GM12878 (cell line): ENCODE data around the gene SINHCAF.

Experiments used
- BCLAF1 ChIP-seq: fragments of 450-650 bp; IDR thresholded peaks from 2 replicates; pipeline ENCODE4 v1.6.1; 2017; ENCODE audit warnings: antibody characterized with exemption, mild to moderate bottlenecking, moderate library complexity
- CEBPB ChIP-seq, 2 experiments: fragments of 150-350 bp in 1 of 2; IDR thresholded peaks; 2 replicates each; pipeline ENCODE4 v1.6.1; 2012 to 2014; ENCODE audit warnings: low read depth in 2 of 2, low read length in 2 of 2, borderline replicate concordance in 1 of 2, inconsistent platforms in 1 of 2
- CHD2 ChIP-seq: IDR thresholded peaks from 2 replicates; pipeline ENCODE4 v1.6.1; 2011; ENCODE audit warnings: low read depth, low read length, improper control_type of control experiment, borderline replicate concordance
- CTCF ChIP-seq, 3 experiments: IDR thresholded peaks in 2 of 3; conservative IDR thresholded peaks in 1 of 3; 2 replicates each; pipeline ENCODE4 v1.5.1; 2011; ENCODE audit warnings: low read depth in 3 of 3, low read length in 3 of 3, mild to moderate bottlenecking in 3 of 3, control low read depth in 2 of 3, moderate library complexity in 2 of 3, inconsistent platforms in 1 of 3, mixed read lengths in 1 of 3; ENCODE audit not compliant: control insufficient read depth in 2 of 3, insufficient read depth in 1 of 3; ENCODE audit errors: extremely low read depth in 1 of 3
- FOXK2 ChIP-seq: fragments of 450-650 bp; IDR thresholded peaks from 2 replicates; pipeline ENCODE4 v1.6.1; 2017; ENCODE audit warnings: mild to moderate bottlenecking, moderate library complexity
- GABPA ChIP-seq: IDR thresholded peaks from 2 replicates; pipeline ENCODE4 v1.6.1; 2014; ENCODE audit warnings: antibody characterized with exemption, low read depth, mild to moderate bottlenecking, inconsistent platforms
- NFIC ChIP-seq: IDR thresholded peaks from 2 replicates; pipeline ENCODE4 v1.6.1; 2012; ENCODE audit warnings: low read depth, mild to moderate bottlenecking, inconsistent platforms, low read length, moderate library complexity
- POLR2A ChIP-seq: IDR thresholded peaks from 2 replicates; pipeline ENCODE4 v1.6.1; 2011; ENCODE audit warnings: low read depth, mild to moderate bottlenecking, low read length
- REST ChIP-seq: IDR thresholded peaks from 2 replicates; pipeline ENCODE4 v1.6.1; 2012; ENCODE audit warnings: mild to moderate bottlenecking, low read depth, low read length
- SMC3 ChIP-seq: IDR thresholded peaks from 2 replicates; pipeline ENCODE4 v1.6.1; 2011; ENCODE audit warnings: low read length, improper control_type of control experiment, borderline replicate concordance
- STAT3 ChIP-seq: IDR thresholded peaks from 2 replicates; pipeline ENCODE4 v1.6.1; 2011; ENCODE audit warnings: low read depth, low read length, improper control_type of control experiment
- ZBTB11 ChIP-seq: fragments of 450-650 bp; formaldehyde crosslinking; IDR thresholded peaks from 2 replicates; pipeline ENCODE4 v1.5.0; 2022; ENCODE audit warnings: mild to moderate bottlenecking, missing genetic modification characterization
- ZNF24 ChIP-seq: fragments of 450-650 bp; IDR thresholded peaks from 2 replicates; pipeline ENCODE4 v1.6.1; 2017; ENCODE audit warnings: antibody characterized with exemption, mild to moderate bottlenecking

GRCh38 chr12:31324845-31325523 lies 966 bp downstream of the SINHCAF start:
- TF ChIP-seq CEBPB (IDR thresholded peaks at IDR 0.05; ENCODE audit: borderline replicate concordance in 1 of 2, low read depth in 2 of 2, low read length in 2 of 2) (no peak), CTCF (IDR thresholded peaks at IDR 0.05 in 2 of 3, conservative IDR thresholded peaks at IDR 0.05 in 1 of 3; ENCODE audit: control insufficient read depth in 2 of 3, extremely low read depth in 1 of 3, insufficient read depth in 1 of 3, low read depth in 3 of 3, low read length in 3 of 3) (peak in 1 of 3 experiments; percentile 15; a peak in 1 of 6 replicates), BCLAF1 (no peak), ZBTB11 (CRISPR knock-in tag) (no peak), ZNF24 (no peak), POLR2A (peak; percentile 56), FOXK2 (no peak), GABPA (no peak), NFIC (no peak), CHD2 (no peak), REST (no peak), STAT3 (no peak), SMC3 (no peak)
